ENCODE measurements around the gene TPCN1. TPM values are rescaled to one million over a fixed set of nuclear protein-coding genes. Genes with fewer than 3 reads are reported as not detected.

The TPCN1 gene
- total RNA-seq, 2 donors from 2014 or later = 45.1 to 78.4 TPM

- TF ChIP-seq, protein P1, sequence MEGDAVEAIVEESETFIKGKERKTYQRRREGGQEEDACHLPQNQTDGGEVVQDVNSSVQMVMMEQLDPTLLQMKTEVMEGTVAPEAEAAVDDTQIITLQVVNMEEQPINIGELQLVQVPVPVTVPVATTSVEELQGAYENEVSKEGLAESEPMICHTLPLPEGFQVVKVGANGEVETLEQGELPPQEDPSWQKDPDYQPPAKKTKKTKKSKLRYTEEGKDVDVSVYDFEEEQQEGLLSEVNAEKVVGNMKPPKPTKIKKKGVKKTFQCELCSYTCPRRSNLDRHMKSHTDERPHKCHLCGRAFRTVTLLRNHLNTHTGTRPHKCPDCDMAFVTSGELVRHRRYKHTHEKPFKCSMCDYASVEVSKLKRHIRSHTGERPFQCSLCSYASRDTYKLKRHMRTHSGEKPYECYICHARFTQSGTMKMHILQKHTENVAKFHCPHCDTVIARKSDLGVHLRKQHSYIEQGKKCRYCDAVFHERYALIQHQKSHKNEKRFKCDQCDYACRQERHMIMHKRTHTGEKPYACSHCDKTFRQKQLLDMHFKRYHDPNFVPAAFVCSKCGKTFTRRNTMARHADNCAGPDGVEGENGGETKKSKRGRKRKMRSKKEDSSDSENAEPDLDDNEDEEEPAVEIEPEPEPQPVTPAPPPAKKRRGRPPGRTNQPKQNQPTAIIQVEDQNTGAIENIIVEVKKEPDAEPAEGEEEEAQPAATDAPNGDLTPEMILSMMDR (IDR thresholded peaks at IDR 0.05) = peak in 1 of 7 experiments; percentile 8
- TF ChIP-seq POLR2A (IDR thresholded peaks at IDR 0.05) = no peak
- intact Hi-C loops (cut with DNase I) = loop anchor here (10.0 kb wide), 1 partner anchor 107 kb away; the partner anchor contains the start of gene SDSL
- peaks cover 0 to 17% of the 10 kb centered on the region in 2 donors for H3K36me3 ChIP-seq (replicated peaks in 1 of 2; ENCODE audit: insufficient read depth in 1 of 2, low read depth in 2 of 2)
- 90 to 95% methylated on average over 4 of the region's 4 CpGs for WGBS, 2 donors
- H3K4me3 ChIP-seq = no peak overlapping the region
- no peaks in the 10 kb centered on the region for H3K4me1 ChIP-seq
- no peaks in the 10 kb centered on the region for H3K9me3 ChIP-seq
- ATAC-seq (no peak), DNase-seq (no peak)
- no peaks in the 10 kb centered on the region for H3K27me3 ChIP-seq
- no peak overlapping the region for H3K27ac ChIP-seq
These were observed 96.9 kb downstream of the TPCN1 start for GRCh38 chr12:113318046-113318656.

GRCh38 chr12:113318900-113319628, 97.8 kb downstream of the TPCN1 start:
- no peaks in the 10 kb centered on the region for H3K27me3 ChIP-seq
- WGBS, 2 donors = 85 to 95% methylated on average over 14 to 15 of the region's 15 CpGs
- no peaks in the 10 kb centered on the region for H3K4me1 ChIP-seq
- DNase-seq (no peak), ATAC-seq (no peak)
- no peaks in the 10 kb centered on the region for H3K9me3 ChIP-seq
- intact Hi-C loops (cut with DNase I) = loop anchor here (10.0 kb wide), 1 partner anchor 106 kb away; the partner anchor contains the start of gene SDSL
- H3K36me3 ChIP-seq (replicated peaks in 1 of 2; ENCODE audit: insufficient read depth in 1 of 2, low read depth in 2 of 2) = peaks cover 0 to 14% of the 10 kb centered on the region in 2 donors
- H3K4me3 ChIP-seq = no peak overlapping the region
- no peak overlapping the region for H3K27ac ChIP-seq
- TF ChIP-seq POLR2A (IDR thresholded peaks at IDR 0.05) = no peak
- TF ChIP-seq, protein P1 (IDR thresholded peaks at IDR 0.05) = no peak

- no peak for ATAC-seq
- no peaks in the 10 kb centered on the region for H3K27me3 ChIP-seq
- DNase-seq = no peak
- H3K27ac ChIP-seq = no peak overlapping the region
- no peak overlapping the region for H3K4me3 ChIP-seq
- H3K36me3 ChIP-seq (replicated peaks in 1 of 2; ENCODE audit: insufficient read depth in 1 of 2, low read depth in 2 of 2) = peaks cover 0 to 12% of the 10 kb centered on the region in 2 donors
- TF ChIP-seq POLR2A (IDR thresholded peaks at IDR 0.05) = no peak
- no peaks in the 10 kb centered on the region for H3K9me3 ChIP-seq
- WGBS, 2 donors = 88 to 90% methylated on average over 6 to 12 of the region's 12 CpGs
- intact Hi-C loops (cut with DNase I) = no loop called here
- no peaks in the 10 kb centered on the region for H3K4me1 ChIP-seq
These were observed 99.1 kb downstream of the TPCN1 start for GRCh38 chr12:113320401-113320800.

GRCh38 chr12:113322343-113322742, 101.1 kb downstream of the TPCN1 start:
- Histone ChIP-seq H3K27ac (no peak overlapping the region), H3K27me3 (no peaks in the 10 kb centered on the region), H3K36me3 (replicated peaks in 1 of 2; ENCODE audit: insufficient read depth in 1 of 2, low read depth in 2 of 2) (peaks cover 0 to 10% of the 10 kb centered on the region in 2 donors), H3K4me1 (peaks cover 9% of the 10 kb centered on the region), H3K4me3 (no peak overlapping the region), H3K9me3 (no peaks in the 10 kb centered on the region)
- ATAC-seq = no peak
- no peak for DNase-seq
- WGBS, 2 donors = 74 to 100% methylated on average over 2 of the region's 2 CpGs
- TF ChIP-seq POLR2A (IDR thresholded peaks at IDR 0.05) = no peak
- TF ChIP-seq, protein P1 (IDR thresholded peaks at IDR 0.05) = no peak
- intact Hi-C loops (cut with DNase I) = no loop called here

GRCh38 chr12:113325916-113326315, 104.7 kb downstream of the TPCN1 start:
- no peaks in the 10 kb centered on the region for H3K36me3 ChIP-seq (replicated peaks in 1 of 2; ENCODE audit: insufficient read depth in 1 of 2, low read depth in 2 of 2)
- DNase-seq = peak; percentile 31 to 68 (median 49)
- no peaks in the 10 kb centered on the region for H3K27me3 ChIP-seq
- H3K4me1 ChIP-seq = peaks cover 9% of the 10 kb centered on the region
- no peak for TF ChIP-seq POLR2A (IDR thresholded peaks at IDR 0.05)
- TF ChIP-seq, protein P1 (IDR thresholded peaks at IDR 0.05) = no peak
- intact Hi-C loops (cut with DNase I) = no loop called here
- WGBS, 2 donors = 24 to 30% methylated on average over 3 of the region's 3 CpGs
- H3K4me3 ChIP-seq = no peak overlapping the region
- ATAC-seq = peak; percentile 38
- no peaks in the 10 kb centered on the region for H3K9me3 ChIP-seq
- H3K27ac ChIP-seq = peak overlapping the region in 1 of 4 donors; percentile 30
